ENCODE results near the gene PTPRG.
A peak's percentile ranks its signal among the peaks of the same experiment; 100 is the strongest.

PTPRG gene

GRCh38 chr3:61570813-61571212 lies 9.4 kb downstream of the PTPRG start:
- DNase-seq (ENCODE audit: low read depth): no peak
- no peak for TF ChIP-seq CTCF (conservative IDR thresholded peaks at IDR 0.05; ENCODE audit: low read depth, low read length)
- H3K4me3 ChIP-seq (ENCODE audit: low read length): no peak overlapping the region

- no peak for DNase-seq (ENCODE audit: low read depth)
- no peak for TF ChIP-seq CTCF (conservative IDR thresholded peaks at IDR 0.05; ENCODE audit: low read depth, low read length)
- no peak overlapping the region for H3K4me3 ChIP-seq (ENCODE audit: low read length)
These were observed 10.4 kb downstream of the PTPRG start for GRCh38 chr3:61571516-61572336.

GRCh38 chr3:61572879-61573278 lies 11.5 kb downstream of the PTPRG start:
- no peak for TF ChIP-seq CTCF (conservative IDR thresholded peaks at IDR 0.05; ENCODE audit: low read depth, low read length)
- no peak overlapping the region for H3K4me3 ChIP-seq (ENCODE audit: low read length)
- DNase-seq (ENCODE audit: low read depth): no peak

- no peak for TF ChIP-seq CTCF (conservative IDR thresholded peaks at IDR 0.05; ENCODE audit: low read depth, low read length)
- DNase-seq (ENCODE audit: low read depth): no peak
- H3K4me3 ChIP-seq (ENCODE audit: low read length): no peak overlapping the region
These were observed 12.1 kb downstream of the PTPRG start for GRCh38 chr3:61573441-61573840.

- DNase-seq (ENCODE audit: low read depth): peak; percentile 36
- no peak overlapping the region for H3K4me3 ChIP-seq (ENCODE audit: low read length)
- no peak for TF ChIP-seq CTCF (conservative IDR thresholded peaks at IDR 0.05; ENCODE audit: low read depth, low read length)
These were observed 13.5 kb downstream of the PTPRG start for GRCh38 chr3:61574854-61575253.

GRCh38 chr3:61575893-61576292 lies 14.5 kb downstream of the PTPRG start:
- TF ChIP-seq CTCF (conservative IDR thresholded peaks at IDR 0.05; ENCODE audit: low read depth, low read length): no peak
- no peak for DNase-seq (ENCODE audit: low read depth)
- no peak overlapping the region for H3K4me3 ChIP-seq (ENCODE audit: low read length)

- DNase-seq (ENCODE audit: low read depth): no peak
- no peak for TF ChIP-seq CTCF (conservative IDR thresholded peaks at IDR 0.05; ENCODE audit: low read depth, low read length)
- no peak overlapping the region for H3K4me3 ChIP-seq (ENCODE audit: low read length)
These were observed 16.4 kb downstream of the PTPRG start for GRCh38 chr3:61577760-61578159.
